ENCODE results near the gene GZMB. TPM values are rescaled to one million over a fixed set of nuclear protein-coding genes. Genes with fewer than 3 reads are reported as not detected.

GZMB gene
- total and polyA plus RNA-seq, 2 of the 8 experiments (the other 6 are each of a cell fraction or from before 2014, with no cell fraction given): not detected

GRCh38 chr14:24677956-24678355, 44.0 kb upstream of the GZMB start (continued):
- TF ChIP-seq ATF3 (IDR thresholded peaks at IDR 0.05; ENCODE audit: insufficient read depth, low read depth, low read length): no peak
- TF ChIP-seq ATF2 (IDR thresholded peaks at IDR 0.05; ENCODE audit: low read length): no peak
- TF ChIP-seq KDM5A (IDR thresholded peaks at IDR 0.05; ENCODE audit: low read length): no peak
- TF ChIP-seq CREB1 (IDR thresholded peaks at IDR 0.05): no peak
- TF ChIP-seq SAP30 (IDR thresholded peaks at IDR 0.05; ENCODE audit: insufficient read depth, insufficient replicate concordance, low read length): no peak
- no peak for TF ChIP-seq POLR2A (IDR thresholded peaks at IDR 0.05; ENCODE audit: control extremely low read depth in 1 of 2, low read depth in 2 of 2, low read length in 2 of 2)
- no peak for TF ChIP-seq USF2 (IDR thresholded peaks at IDR 0.05; ENCODE audit: low read length)
- TF ChIP-seq SP1 (IDR thresholded peaks at IDR 0.05; ENCODE audit: low read depth, low read length): no peak

Data from H1 (cell line).